IMR-90 (cell line): ENCODE results near the gene PARVB. TPM values are rescaled to one million over a fixed set of nuclear protein-coding genes. Genes with fewer than 3 reads are reported as not detected.

Source experiments
- ATAC-seq: fragments of 200-7000 bp; cut with Tn5 transposase; 2 replicates; pipeline ENCODE4 v1.9.1; 2020; ENCODE audit warnings: low read depth, mild to moderate bottlenecking, moderate library complexity
- BruUV-seq: library from RNA; stranded (reverse); fragments of 400-500 nt; replicated peaks from 2 replicates; lab custom pipeline; 2021; lab: Mats Ljungman, UMichigan
- CTCF ChIA-PET: fragments of 300-600 bp; formaldehyde crosslinking; extraction: SDS; loops from one replicate; lab custom pipeline; 2021; ENCODE audit warnings: antibody characterized with exemption; lab: Yijun Ruan, JAX
- POLR2A ChIA-PET: fragments of 300-600 bp; sonication (Branson Sonifier 250); formaldehyde crosslinking; loops from one replicate; lab custom pipeline; 2022; ENCODE audit warnings: antibody characterized with exemption; ENCODE audit not compliant: unreplicated experiment; lab: Charles Lee
- DNase-seq: peaks from one replicate; pipeline ENCODE4 v3.0.0; 2013
- H2AFZ ChIP-seq: replicated peaks from 2 replicates; pipeline ENCODE3; 2013; ENCODE audit warnings: low read length, mild to moderate bottlenecking; ENCODE audit not compliant: poor library complexity
- H2AK5ac ChIP-seq: 2 replicates; pipeline ENCODE4 v1.6.1; 2013; ENCODE audit warnings: low read depth, low read length, inconsistent platforms
- H2AK9ac ChIP-seq: replicated peaks from 2 replicates; pipeline ENCODE3; 2013; ENCODE audit warnings: mild to moderate bottlenecking, low read depth, low read length, moderate library complexity; ENCODE audit not compliant: poor library complexity
- H2BK120ac ChIP-seq: 2 replicates; pipeline ENCODE4 v1.6.1; 2013; ENCODE audit warnings: low read depth, low read length, inconsistent platforms
- H2BK15ac ChIP-seq: 3 replicates; pipeline ENCODE4 v1.6.1; 2013; ENCODE audit warnings: low read depth, low read length, inconsistent platforms
- H2BK20ac ChIP-seq: 2 replicates; pipeline ENCODE4 v1.6.1; 2013; ENCODE audit warnings: low read depth, mild to moderate bottlenecking, inconsistent platforms, low read length, moderate library complexity
- H2BK5ac ChIP-seq: 2 replicates; pipeline ENCODE4 v1.6.1; 2013; ENCODE audit warnings: mild to moderate bottlenecking, low read depth, low read length, inconsistent platforms; ENCODE audit not compliant: poor library complexity, severe bottlenecking
- H3K14ac ChIP-seq: replicated peaks from 2 replicates; pipeline ENCODE4 v1.6.1; 2013; ENCODE audit warnings: low read depth, low read length, inconsistent platforms
- H3K18ac ChIP-seq: 2 replicates; pipeline ENCODE4 v1.6.1; 2013; ENCODE audit warnings: low read depth, low read length, control low read depth
- H3K23ac ChIP-seq: 2 replicates; pipeline ENCODE4 v1.6.1; 2013; ENCODE audit warnings: low read depth, low read length, inconsistent platforms
- H3K27ac ChIP-seq: 2 replicates; pipeline ENCODE4 v1.5.1; 2013; ENCODE audit warnings: mild to moderate bottlenecking, control low read depth, low read length; ENCODE audit not compliant: insufficient read depth
- H3K27me3 ChIP-seq: 2 replicates; pipeline ENCODE4 v1.6.1; 2013; ENCODE audit warnings: low read length; ENCODE audit not compliant: control insufficient read depth, insufficient read depth
- H3K36me3 ChIP-seq: 2 replicates; pipeline ENCODE4 v1.6.1; 2013; ENCODE audit warnings: low read length, mixed read lengths; ENCODE audit not compliant: control insufficient read depth, insufficient read depth
- H3K4ac ChIP-seq: 2 replicates; pipeline ENCODE4 v1.6.1; 2013; ENCODE audit warnings: low read depth, low read length, inconsistent platforms
- H3K4me1 ChIP-seq: 2 replicates; pipeline ENCODE4 v1.6.1; 2013; ENCODE audit warnings: low read length, mixed read lengths; ENCODE audit not compliant: control insufficient read depth, insufficient read depth
- H3K4me2 ChIP-seq: 2 replicates; pipeline ENCODE4 v1.6.1; 2013; ENCODE audit warnings: low read depth, mild to moderate bottlenecking, control low read depth, low read length, moderate library complexity
- H3K4me3 ChIP-seq: 2 replicates; pipeline ENCODE4 v1.5.1; 2013; ENCODE audit warnings: low read depth, mild to moderate bottlenecking, control low read depth, low read length, moderate library complexity; ENCODE audit not compliant: insufficient read depth
- H3K56ac ChIP-seq: 2 replicates; pipeline ENCODE4 v1.6.1; 2013; ENCODE audit warnings: low read length, inconsistent platforms; ENCODE audit not compliant: insufficient read depth; ENCODE audit errors: extremely low read depth
- H3K79me1 ChIP-seq, 2 experiments: 2 replicates each; pipeline ENCODE4 v1.6.1; 2013; ENCODE audit warnings: low read length in 2 of 2, inconsistent platforms in 1 of 2, low read depth in 1 of 2
- H3K9ac ChIP-seq: 2 replicates; pipeline ENCODE4 v1.6.1; 2013; ENCODE audit warnings: low read depth, low read length, control low read depth
- H3K9me1 ChIP-seq: 2 replicates; pipeline ENCODE4 v1.6.1; 2013; ENCODE audit warnings: low read length, inconsistent platforms; ENCODE audit not compliant: insufficient read depth
- H3K9me3 ChIP-seq: 2 replicates; pipeline ENCODE4 v1.6.1; 2013; ENCODE audit warnings: low read length; ENCODE audit not compliant: control insufficient read depth, insufficient read depth
- H4K20me1 ChIP-seq: 2 replicates; pipeline ENCODE4 v1.6.1; 2013; ENCODE audit warnings: low read length, inconsistent platforms; ENCODE audit not compliant: insufficient read depth
- H4K5ac ChIP-seq: 2 replicates; pipeline ENCODE4 v1.6.1; 2013; ENCODE audit warnings: mild to moderate bottlenecking, low read depth, low read length, control low read depth
- H4K8ac ChIP-seq, 2 experiments: 2 replicates each; pipeline ENCODE4 v1.6.1; 2013; ENCODE audit warnings: low read depth in 2 of 2, low read length in 2 of 2, control low read depth in 1 of 2, inconsistent platforms in 1 of 2
- H4K91ac ChIP-seq: 2 replicates; pipeline ENCODE4 v1.6.1; 2013; ENCODE audit warnings: low read depth, low read length, inconsistent platforms; ENCODE audit not compliant: insufficient read depth
- BHLHE40 ChIP-seq: fragments of 150-350 bp; IDR thresholded peaks from 2 replicates; pipeline ENCODE4 v1.6.1; 2016; ENCODE audit warnings: mild to moderate bottlenecking, low read depth, low read length
- CEBPB ChIP-seq: IDR thresholded peaks from 2 replicates; pipeline ENCODE4 v1.6.1; 2012; ENCODE audit warnings: low read depth, low read length, improper control_type of control experiment
- CHD1 ChIP-seq: IDR thresholded peaks from 2 replicates; pipeline ENCODE4 v1.6.1; 2012; ENCODE audit warnings: low read depth, low read length, improper control_type of control experiment
- CTCF ChIP-seq: conservative IDR thresholded peaks from 2 replicates; pipeline ENCODE4 v1.5.1; 2012; ENCODE audit warnings: mild to moderate bottlenecking, low read depth, low read length, improper control_type of control experiment
- ELK1 ChIP-seq: fragments of 150-350 bp; IDR thresholded peaks from 2 replicates; pipeline ENCODE4 v1.6.1; 2016; ENCODE audit warnings: low read depth, mild to moderate bottlenecking, low read length, moderate library complexity, borderline replicate concordance
- FOS ChIP-seq: fragments of 150-350 bp; IDR thresholded peaks from 2 replicates; pipeline ENCODE4 v1.6.1; 2016; ENCODE audit warnings: low read depth, low read length
- MAFK ChIP-seq: IDR thresholded peaks from 2 replicates; pipeline ENCODE4 v1.6.1; 2012; ENCODE audit warnings: low read depth, low read length, improper control_type of control experiment
- MAZ ChIP-seq: IDR thresholded peaks from 2 replicates; pipeline ENCODE4 v1.6.1; 2012; ENCODE audit warnings: low read depth, mild to moderate bottlenecking, low read length, improper control_type of control experiment, moderate library complexity, borderline replicate concordance
- MXI1 ChIP-seq: IDR thresholded peaks from 2 replicates; pipeline ENCODE4 v1.6.1; 2012; ENCODE audit warnings: low read depth, mild to moderate bottlenecking, low read length, moderate library complexity, borderline replicate concordance
- NFE2L2 ChIP-seq: fragments of 150-350 bp; IDR thresholded peaks from 2 replicates; pipeline ENCODE4 v1.6.1; 2016; ENCODE audit warnings: low read depth, mild to moderate bottlenecking, low read length
- POLR2A ChIP-seq: IDR thresholded peaks from 2 replicates; pipeline ENCODE4 v1.6.1; 2012; ENCODE audit warnings: mild to moderate bottlenecking, low read depth, low read length
- RAD21 ChIP-seq: IDR thresholded peaks from 2 replicates; pipeline ENCODE4 v1.6.1; 2012; ENCODE audit warnings: low read length, improper control_type of control experiment
- RCOR1 ChIP-seq: IDR thresholded peaks from 2 replicates; pipeline ENCODE4 v1.6.1; 2012; ENCODE audit warnings: mild to moderate bottlenecking, low read length, improper control_type of control experiment; ENCODE audit not compliant: insufficient replicate concordance
- SMC3 ChIP-seq: fragments of 150-350 bp; IDR thresholded peaks from 2 replicates; pipeline ENCODE4 v1.6.1; 2016; ENCODE audit warnings: low read depth, mild to moderate bottlenecking, antibody characterized with exemption, low read length, moderate library complexity
- USF2 ChIP-seq: fragments of 150-350 bp; IDR thresholded peaks from 2 replicates; pipeline ENCODE4 v1.6.1; 2017; ENCODE audit warnings: mild to moderate bottlenecking, antibody characterized with exemption, low read length, low read depth
- WGBS, 2 experiments: methylation state at CpG; one replicate each; pipeline versions ENCODE4 v1.1.5 to v1.1.7; 2013; ENCODE audit warnings: missing lambda C conversion rate in 2 of 2; ENCODE audit not compliant: insufficient read length in 1 of 2; ENCODE audit errors: extremely low coverage in 2 of 2; 5-methylcytosine and 5-hydroxymethylcytosine counted together
- dilution Hi-C: fragments of 300-500 bp; cut with HindIII; formaldehyde crosslinking; loops from one replicate; pipeline ENCODE4 v1.14.3; 2018; ENCODE audit warnings: low sequenced_read_pairs; ENCODE audit not compliant: unreplicated experiment
- in situ Hi-C: fragments of 300-500 bp; cut with MboI; formaldehyde crosslinking; loops from 3 replicates; pipeline ENCODE4 v1.14.3; 2019; ENCODE audit warnings: low sequenced_read_pairs, inconsistent platforms, mixed read lengths
- intact Hi-C: fragments of 100-400 bp; cut with micrococcal nuclease; formaldehyde crosslinking; loops from 2 replicates; pipeline ENCODE4 v1.10.0; 2022
- polyA plus RNA-seq, 3 experiments: library from polyadenylated mRNA; depleted of rRNA; stranded (reverse); fragments of >200 nt; gene quantifications; 2 replicates each; pipeline ENCODE4 v1.2.3, GENCODE V29; 2012; ENCODE audit warnings: low replicate concordance in 1 of 3
- total RNA-seq: library from RNA; depleted of rRNA; stranded (reverse); fragments of >200 nt; gene quantifications from 2 replicates; pipeline ENCODE4 v1.2.3, GENCODE V29; 2012

Gene PARVB
- total and polyA plus RNA-seq, 2 of the 4 experiments (the other 2 are of a cell fraction), result 44.3 to 53.9 TPM

- DNase-seq (no peak), ATAC-seq (no peak)
- no peak overlapping the region for H2AK9ac ChIP-seq
- no peak overlapping the region for H2AK5ac ChIP-seq
- H4K20me1 ChIP-seq, result no peaks in the 10 kb centered on the region
- no peak overlapping the region for H3K4me3 ChIP-seq
- H3K4ac ChIP-seq, result no peak overlapping the region
- no peak overlapping the region for H4K8ac ChIP-seq
- CTCF ChIA-PET, result no interaction called here
- no peak overlapping the region for H3K4me2 ChIP-seq
- dilution Hi-C loops, result no loop called here
- no peak overlapping the region for H3K14ac ChIP-seq
- H3K9ac ChIP-seq, result no peak overlapping the region
- in situ Hi-C loops, result no loop called here
- H2BK5ac ChIP-seq, result no peak overlapping the region
- no peak overlapping the region for H2AFZ ChIP-seq
- no peak overlapping the region for H3K23ac ChIP-seq
- no peaks in the 10 kb centered on the region; the same call in 1 of the 2 replicates for H3K36me3 ChIP-seq
- H4K91ac ChIP-seq, result no peak overlapping the region
- H3K9me1 ChIP-seq, result peaks cover 8% of the 10 kb centered on the region
- intact Hi-C loops, result no loop called here
- no peak overlapping the region for H2BK15ac ChIP-seq
- no TSS peak for BruUV-seq
- no peak overlapping the region for H3K27ac ChIP-seq
- H3K4me1 ChIP-seq, result peaks cover 6% of the 10 kb centered on the region; the same call in 1 of the 2 replicates
- TF ChIP-seq NFE2L2, result no peak
- no peak for TF ChIP-seq ELK1
- no peak for TF ChIP-seq RAD21
- no peak for TF ChIP-seq BHLHE40
- TF ChIP-seq MAFK, result no peak
- TF ChIP-seq MXI1, result no peak
- no peak for TF ChIP-seq CTCF
- TF ChIP-seq POLR2A, result no peak
- no peak for TF ChIP-seq USF2
- TF ChIP-seq MAZ, result no peak
- TF ChIP-seq CHD1, result no peak
- no peak for TF ChIP-seq RCOR1
- no peak for TF ChIP-seq CEBPB
- TF ChIP-seq SMC3, result no peak
- TF ChIP-seq FOS, result no peak
- POLR2A ChIA-PET, result no interaction called here
- no peak overlapping the region for H3K56ac ChIP-seq
- no peaks in the 10 kb centered on the region; a peak in 1 of 4 replicates for H3K79me1 ChIP-seq
- no peaks in the 10 kb centered on the region for H3K9me3 ChIP-seq
- 89% methylated on average over 5 of the region's 13 CpGs; no CpG with 5 or more reads in 1 of the 2 experiments for WGBS, 2 experiments
- no peak overlapping the region for H3K18ac ChIP-seq
- H2BK120ac ChIP-seq, result no peak overlapping the region
- H4K5ac ChIP-seq, result no peak overlapping the region
- H3K27me3 ChIP-seq, result no peaks in the 10 kb centered on the region
- no peak overlapping the region for H2BK20ac ChIP-seq
Observed at GRCh38 chr22:44157916-44158618, 134.0 kb downstream of the PARVB start.
